ENCODE data around the gene IFITM5. TPM values are rescaled to one million over a fixed set of nuclear protein-coding genes. Genes with fewer than 3 reads are reported as not detected.
A peak's percentile ranks its signal among the peaks of the same experiment; 100 is the strongest.

Gene IFITM5
- total and polyA plus RNA-seq, 2 donors (not counting 1 experiment from before 2014, with no cell fraction given) = not detected

GRCh38 chr11:316891-317301, 17.6 kb upstream of the IFITM5 start:
- 91% methylated on average over 5 of the region's 7 CpGs for WGBS (ENCODE audit: insufficient coverage)
- Histone ChIP-seq H3K27ac (ENCODE audit: low read length in 2 of 2) (peak overlapping the region in 1 of 2 donors; percentile 52), H3K4me2 (replicated peaks; ENCODE audit: low read depth, low read length, poor library complexity, severe bottlenecking) (no peak overlapping the region), H3K79me2 (ENCODE audit: control insufficient read depth, insufficient read depth, low read length) (peaks cover 34% of the 10 kb centered on the region), H3K4me1 (ENCODE audit: control insufficient read depth in 2 of 2, insufficient read depth in 2 of 2, low read length in 2 of 2) (peaks cover 41 to 65% of the 10 kb centered on the region in 2 donors), H3K36me3 (replicated peaks in 1 of 2; ENCODE audit: control extremely low read depth in 1 of 2, control insufficient read depth in 1 of 2, extremely low read depth in 1 of 2, insufficient read depth in 2 of 2, low read length in 1 of 2) (peaks cover 0 to 2% of the 10 kb centered on the region in 2 experiments), H3K9ac (ENCODE audit: low read length) (no peak overlapping the region), H3K9me3 (ENCODE audit: control extremely low read depth in 1 of 3, control insufficient read depth in 2 of 3, insufficient read depth in 1 of 3, low read length in 2 of 3) (no peaks in the 10 kb centered on the region), H2AFZ (ENCODE audit: insufficient read depth, low read depth, low read length, poor library complexity, severe bottlenecking) (no peak overlapping the region), H4K20me1 (ENCODE audit: control insufficient read depth, insufficient read depth, low read length, poor library complexity, severe bottlenecking) (no peaks in the 10 kb centered on the region), H3K4me3 (ENCODE audit: control extremely low read depth in 1 of 5, extremely low read depth in 1 of 5, insufficient read depth in 1 of 5, low read depth in 2 of 5, low read length in 4 of 5) (peak overlapping the region in 1 of 5 experiments; percentile 34), H3K27me3 (replicated peaks in 1 of 4; ENCODE audit: control extremely low read depth in 1 of 4, control insufficient read depth in 3 of 4, insufficient read depth in 4 of 4, low read length in 3 of 4) (no peaks in the 10 kb centered on the region)
- peaks cover 4% of the 10 kb centered on the region for H3K27me3 Mint-ChIP-seq
- no peaks in the 10 kb centered on the region for H3K9me3 Mint-ChIP-seq (ENCODE audit: insufficient read depth)
- ChIA-PET CTCF (interaction anchor here (0.7 to 3.3 kb wide), 10 partner anchors 7 to 133 kb away, joined by 3 to 54 read pairs (median 6); partner anchors contain the start of genes IFITM2 and PTDSS2), POLR2A (interaction anchor here (0.6 to 1.4 kb wide), 4 partner anchors 8 to 109 kb away, joined by 3 to 5 read pairs (median 4); partner anchors contain the start of genes BET1L and RIC8A)
- peak overlapping the region; percentile 71 for H3K27ac Mint-ChIP-seq
- no peak for DNase-seq
- intact Hi-C loops (cut with micrococcal nuclease) = no loop called here
- TF ChIP-seq CTCF (IDR thresholded peaks at IDR 0.05) (no peak), EZH2 (IDR thresholded peaks at IDR 0.05; ENCODE audit: borderline replicate concordance, insufficient read depth, low read depth, low read length, poor library complexity, severe bottlenecking) (no peak)
- no peak for ATAC-seq (ENCODE audit: low read depth)
- peaks cover 59% of the 10 kb centered on the region for H3K4me1 Mint-ChIP-seq
- peak overlapping the region; percentile 48 for H3K4me3 Mint-ChIP-seq

- DNase-seq (no peak), ATAC-seq (ENCODE audit: low read depth) (no peak)
- H3K9me3 ChIP-seq (ENCODE audit: control extremely low read depth in 1 of 3, control insufficient read depth in 2 of 3, insufficient read depth in 1 of 3, low read length in 2 of 3) = no peaks in the 10 kb centered on the region
- no peak overlapping the region for H3K27ac ChIP-seq (ENCODE audit: low read length in 2 of 2)
- H3K9me3 Mint-ChIP-seq (ENCODE audit: insufficient read depth) = no peaks in the 10 kb centered on the region
- H3K79me2 ChIP-seq (ENCODE audit: control insufficient read depth, insufficient read depth, low read length) = peaks cover 38% of the 10 kb centered on the region
- WGBS (ENCODE audit: insufficient coverage) = 68% methylated on average over 63 of the region's 64 CpGs
- intact Hi-C loops (cut with micrococcal nuclease) = no loop called here
- peaks cover 0 to 2% of the 10 kb centered on the region in 2 experiments for H3K36me3 ChIP-seq (replicated peaks in 1 of 2; ENCODE audit: control extremely low read depth in 1 of 2, control insufficient read depth in 1 of 2, extremely low read depth in 1 of 2, insufficient read depth in 2 of 2, low read length in 1 of 2)
- H3K4me1 ChIP-seq (ENCODE audit: control insufficient read depth in 2 of 2, insufficient read depth in 2 of 2, low read length in 2 of 2) = peaks cover 45 to 70% of the 10 kb centered on the region in 2 donors
- H3K4me2 ChIP-seq (replicated peaks; ENCODE audit: low read depth, low read length, poor library complexity, severe bottlenecking) = peak overlapping the region; percentile 85
- no peak overlapping the region for H3K9ac ChIP-seq (ENCODE audit: low read length)
- H3K4me1 Mint-ChIP-seq = peaks cover 61% of the 10 kb centered on the region
- no peaks in the 10 kb centered on the region for H3K27me3 ChIP-seq (replicated peaks in 1 of 4; ENCODE audit: control extremely low read depth in 1 of 4, control insufficient read depth in 3 of 4, insufficient read depth in 4 of 4, low read length in 3 of 4)
- H3K27me3 Mint-ChIP-seq = peaks cover 4% of the 10 kb centered on the region
- H2AFZ ChIP-seq (ENCODE audit: insufficient read depth, low read depth, low read length, poor library complexity, severe bottlenecking) = no peak overlapping the region
- no peaks in the 10 kb centered on the region for H4K20me1 ChIP-seq (ENCODE audit: control insufficient read depth, insufficient read depth, low read length, poor library complexity, severe bottlenecking)
- ChIA-PET POLR2A (interaction anchor here (0.6 to 1.1 kb wide), 3 partner anchors 48 to 77 kb away, joined by 3 to 5 read pairs (median 4); no protein-coding TSS in a partner anchor), CTCF (interaction anchor here (1.4 to 3.3 kb wide), 6 partner anchors 11 to 134 kb away, joined by 4 to 54 read pairs (median 8); partner anchors contain the start of genes IFITM2 and PTDSS2)
- H3K27ac Mint-ChIP-seq = peak overlapping the region; percentile 71
- H3K4me3 ChIP-seq (ENCODE audit: control extremely low read depth in 1 of 5, extremely low read depth in 1 of 5, insufficient read depth in 1 of 5, low read depth in 2 of 5, low read length in 4 of 5) = peak overlapping the region in 1 of 5 experiments; percentile 34
- no peak for TF ChIP-seq EZH2 (IDR thresholded peaks at IDR 0.05; ENCODE audit: borderline replicate concordance, insufficient read depth, low read depth, low read length, poor library complexity, severe bottlenecking)
- TF ChIP-seq CTCF (IDR thresholded peaks at IDR 0.05) = no peak
- peak overlapping the region; percentile 48 for H3K4me3 Mint-ChIP-seq
Observed at GRCh38 chr11:316031-316701, 16.8 kb upstream of the IFITM5 start.
